ENCODE data around the gene C5orf34. TPM values are rescaled to one million over a fixed set of nuclear protein-coding genes. Genes with fewer than 3 reads are reported as not detected.

Gene C5orf34
- total and polyA plus RNA-seq, 9 of the 15 experiments (the other 6 are each of a cell fraction or from before 2014, with no cell fraction given), result 13.2 to 32.6 (median 20.7) TPM

DNA sequence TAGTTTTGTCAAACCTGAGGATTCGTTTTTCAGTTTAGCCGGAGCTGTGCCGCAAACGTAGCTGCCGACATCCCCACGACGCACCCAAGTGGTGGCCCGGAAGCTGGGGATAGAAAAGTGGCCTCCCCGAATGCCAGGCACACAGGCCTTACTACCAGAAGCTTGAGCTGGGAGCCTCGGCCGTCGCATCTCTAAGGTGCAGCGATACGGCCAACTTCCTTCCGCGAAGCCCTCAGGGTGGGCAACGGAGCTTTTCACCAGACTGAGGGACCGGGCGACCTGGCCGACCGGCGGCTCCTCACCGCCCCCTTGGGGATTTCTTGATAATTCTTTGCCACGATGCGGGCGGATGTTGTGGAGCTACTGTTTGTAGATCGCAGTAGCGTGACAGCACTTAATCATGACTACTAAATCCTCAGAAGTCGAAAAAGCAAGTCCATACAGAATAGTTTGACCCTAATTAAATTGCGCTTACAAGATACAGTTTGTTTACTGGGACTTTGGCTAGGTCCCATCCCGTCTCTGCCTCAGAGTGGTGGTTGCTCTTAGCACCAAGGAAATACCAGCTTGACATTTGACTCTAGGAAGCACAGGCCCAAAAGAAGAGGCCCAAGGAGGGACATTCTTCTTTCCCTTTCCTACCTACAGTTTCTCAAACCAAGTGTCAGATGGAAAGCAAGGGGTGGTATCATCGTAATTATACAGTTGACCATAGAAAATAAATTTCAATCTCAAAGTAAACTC lies 30.7 kb downstream of the C5orf34 start (continued):
- TF ChIP-seq RBM17 (IDR thresholded peaks at IDR 0.05; ENCODE audit: borderline replicate concordance, low read depth, low read length) (no peak), GTF2A2 (tag; IDR thresholded peaks at IDR 0.05) (no peak; the same call in 1 of the 2 replicates), MTA3 (IDR thresholded peaks at IDR 0.05; ENCODE audit: borderline replicate concordance) (0 out of 2 replicates have a peak, but pooled peaks have one; percentile 41), ZC3H11A (IDR thresholded peaks at IDR 0.05; ENCODE audit: low read depth, low read length) (no peak), TAF1 (IDR thresholded peaks at IDR 0.05; ENCODE audit: control insufficient read depth, extremely low read depth, insufficient read depth, low read length, severe bottlenecking) (no peak), IFI16 (CRISPR knock-in tag; IDR thresholded peaks at IDR 0.05) (no peak), EGR1 (conservative IDR thresholded peaks at IDR 0.05) (no peak), SMARCC2 (IDR thresholded peaks at IDR 0.05; ENCODE audit: low read depth) (peak; percentile 68; the same call in 1 of the 2 replicates), DACH1 (IDR thresholded peaks at IDR 0.05; ENCODE audit: partially characterized antibody) (no peak)
- TF ChIP-seq, protein P1, sequence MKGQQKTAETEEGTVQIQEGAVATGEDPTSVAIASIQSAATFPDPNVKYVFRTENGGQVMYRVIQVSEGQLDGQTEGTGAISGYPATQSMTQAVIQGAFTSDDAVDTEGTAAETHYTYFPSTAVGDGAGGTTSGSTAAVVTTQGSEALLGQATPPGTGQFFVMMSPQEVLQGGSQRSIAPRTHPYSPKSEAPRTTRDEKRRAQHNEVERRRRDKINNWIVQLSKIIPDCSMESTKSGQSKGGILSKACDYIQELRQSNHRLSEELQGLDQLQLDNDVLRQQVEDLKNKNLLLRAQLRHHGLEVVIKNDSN (CRISPR knock-in tag; IDR thresholded peaks at IDR 0.05), result no peak
- TF ChIP-seq, protein P2, sequence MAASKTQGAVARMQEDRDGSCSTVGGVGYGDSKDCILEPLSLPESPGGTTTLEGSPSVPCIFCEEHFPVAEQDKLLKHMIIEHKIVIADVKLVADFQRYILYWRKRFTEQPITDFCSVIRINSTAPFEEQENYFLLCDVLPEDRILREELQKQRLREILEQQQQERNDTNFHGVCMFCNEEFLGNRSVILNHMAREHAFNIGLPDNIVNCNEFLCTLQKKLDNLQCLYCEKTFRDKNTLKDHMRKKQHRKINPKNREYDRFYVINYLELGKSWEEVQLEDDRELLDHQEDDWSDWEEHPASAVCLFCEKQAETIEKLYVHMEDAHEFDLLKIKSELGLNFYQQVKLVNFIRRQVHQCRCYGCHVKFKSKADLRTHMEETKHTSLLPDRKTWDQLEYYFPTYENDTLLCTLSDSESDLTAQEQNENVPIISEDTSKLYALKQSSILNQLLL (CRISPR knock-in tag; IDR thresholded peaks at IDR 0.05; ENCODE audit: borderline replicate concordance), result no peak
- TF ChIP-seq, protein P3, sequence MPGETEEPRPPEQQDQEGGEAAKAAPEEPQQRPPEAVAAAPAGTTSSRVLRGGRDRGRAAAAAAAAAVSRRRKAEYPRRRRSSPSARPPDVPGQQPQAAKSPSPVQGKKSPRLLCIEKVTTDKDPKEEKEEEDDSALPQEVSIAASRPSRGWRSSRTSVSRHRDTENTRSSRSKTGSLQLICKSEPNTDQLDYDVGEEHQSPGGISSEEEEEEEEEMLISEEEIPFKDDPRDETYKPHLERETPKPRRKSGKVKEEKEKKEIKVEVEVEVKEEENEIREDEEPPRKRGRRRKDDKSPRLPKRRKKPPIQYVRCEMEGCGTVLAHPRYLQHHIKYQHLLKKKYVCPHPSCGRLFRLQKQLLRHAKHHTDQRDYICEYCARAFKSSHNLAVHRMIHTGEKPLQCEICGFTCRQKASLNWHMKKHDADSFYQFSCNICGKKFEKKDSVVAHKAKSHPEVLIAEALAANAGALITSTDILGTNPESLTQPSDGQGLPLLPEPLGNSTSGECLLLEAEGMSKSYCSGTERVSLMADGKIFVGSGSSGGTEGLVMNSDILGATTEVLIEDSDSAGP (CRISPR knock-in tag; IDR thresholded peaks at IDR 0.05), result no peak
- TF ChIP-seq, protein P4, sequence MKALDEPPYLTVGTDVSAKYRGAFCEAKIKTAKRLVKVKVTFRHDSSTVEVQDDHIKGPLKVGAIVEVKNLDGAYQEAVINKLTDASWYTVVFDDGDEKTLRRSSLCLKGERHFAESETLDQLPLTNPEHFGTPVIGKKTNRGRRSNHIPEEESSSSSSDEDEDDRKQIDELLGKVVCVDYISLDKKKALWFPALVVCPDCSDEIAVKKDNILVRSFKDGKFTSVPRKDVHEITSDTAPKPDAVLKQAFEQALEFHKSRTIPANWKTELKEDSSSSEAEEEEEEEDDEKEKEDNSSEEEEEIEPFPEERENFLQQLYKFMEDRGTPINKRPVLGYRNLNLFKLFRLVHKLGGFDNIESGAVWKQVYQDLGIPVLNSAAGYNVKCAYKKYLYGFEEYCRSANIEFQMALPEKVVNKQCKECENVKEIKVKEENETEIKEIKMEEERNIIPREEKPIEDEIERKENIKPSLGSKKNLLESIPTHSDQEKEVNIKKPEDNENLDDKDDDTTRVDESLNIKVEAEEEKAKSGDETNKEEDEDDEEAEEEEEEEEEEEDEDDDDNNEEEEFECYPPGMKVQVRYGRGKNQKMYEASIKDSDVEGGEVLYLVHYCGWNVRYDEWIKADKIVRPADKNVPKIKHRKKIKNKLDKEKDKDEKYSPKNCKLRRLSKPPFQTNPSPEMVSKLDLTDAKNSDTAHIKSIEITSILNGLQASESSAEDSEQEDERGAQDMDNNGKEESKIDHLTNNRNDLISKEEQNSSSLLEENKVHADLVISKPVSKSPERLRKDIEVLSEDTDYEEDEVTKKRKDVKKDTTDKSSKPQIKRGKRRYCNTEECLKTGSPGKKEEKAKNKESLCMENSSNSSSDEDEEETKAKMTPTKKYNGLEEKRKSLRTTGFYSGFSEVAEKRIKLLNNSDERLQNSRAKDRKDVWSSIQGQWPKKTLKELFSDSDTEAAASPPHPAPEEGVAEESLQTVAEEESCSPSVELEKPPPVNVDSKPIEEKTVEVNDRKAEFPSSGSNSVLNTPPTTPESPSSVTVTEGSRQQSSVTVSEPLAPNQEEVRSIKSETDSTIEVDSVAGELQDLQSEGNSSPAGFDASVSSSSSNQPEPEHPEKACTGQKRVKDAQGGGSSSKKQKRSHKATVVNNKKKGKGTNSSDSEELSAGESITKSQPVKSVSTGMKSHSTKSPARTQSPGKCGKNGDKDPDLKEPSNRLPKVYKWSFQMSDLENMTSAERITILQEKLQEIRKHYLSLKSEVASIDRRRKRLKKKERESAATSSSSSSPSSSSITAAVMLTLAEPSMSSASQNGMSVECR (CRISPR knock-in tag; IDR thresholded peaks at IDR 0.05), result peak; percentile 6; the same call in 1 of the 2 replicates
- TF ChIP-seq, protein P5, sequence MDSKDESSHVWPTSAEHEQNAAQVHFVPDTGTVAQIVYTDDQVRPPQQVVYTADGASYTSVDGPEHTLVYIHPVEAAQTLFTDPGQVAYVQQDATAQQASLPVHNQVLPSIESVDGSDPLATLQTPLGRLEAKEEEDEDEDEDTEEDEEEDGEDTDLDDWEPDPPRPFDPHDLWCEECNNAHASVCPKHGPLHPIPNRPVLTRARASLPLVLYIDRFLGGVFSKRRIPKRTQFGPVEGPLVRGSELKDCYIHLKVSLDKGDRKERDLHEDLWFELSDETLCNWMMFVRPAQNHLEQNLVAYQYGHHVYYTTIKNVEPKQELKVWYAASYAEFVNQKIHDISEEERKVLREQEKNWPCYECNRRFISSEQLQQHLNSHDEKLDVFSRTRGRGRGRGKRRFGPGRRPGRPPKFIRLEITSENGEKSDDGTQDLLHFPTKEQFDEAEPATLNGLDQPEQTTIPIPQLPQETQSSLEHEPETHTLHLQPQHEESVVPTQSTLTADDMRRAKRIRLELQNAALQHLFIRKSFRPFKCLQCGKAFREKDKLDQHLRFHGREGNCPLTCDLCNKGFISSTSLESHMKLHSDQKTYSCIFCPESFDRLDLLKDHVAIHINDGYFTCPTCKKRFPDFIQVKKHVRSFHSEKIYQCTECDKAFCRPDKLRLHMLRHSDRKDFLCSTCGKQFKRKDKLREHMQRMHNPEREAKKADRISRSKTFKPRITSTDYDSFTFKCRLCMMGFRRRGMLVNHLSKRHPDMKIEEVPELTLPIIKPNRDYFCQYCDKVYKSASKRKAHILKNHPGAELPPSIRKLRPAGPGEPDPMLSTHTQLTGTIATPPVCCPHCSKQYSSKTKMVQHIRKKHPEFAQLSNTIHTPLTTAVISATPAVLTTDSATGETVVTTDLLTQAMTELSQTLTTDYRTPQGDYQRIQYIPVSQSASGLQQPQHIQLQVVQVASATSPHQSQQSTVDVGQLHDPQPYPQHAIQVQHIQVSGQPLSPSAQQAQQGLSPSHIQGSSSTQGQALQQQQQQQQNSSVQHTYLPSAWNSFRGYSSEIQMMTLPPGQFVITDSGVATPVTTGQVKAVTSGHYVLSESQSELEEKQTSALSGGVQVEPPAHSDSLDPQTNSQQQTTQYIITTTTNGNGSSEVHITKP (IDR thresholded peaks at IDR 0.05; ENCODE audit: partially characterized antibody), result peak; percentile 4

All from K562 (cell line).